Measurements from ENCODE around the gene BICD2.

BICD2 gene

GRCh38 chr9:92747459-92748232 lies 17.0 kb downstream of the BICD2 start:
- no peak for DNase-seq (ENCODE audit: low spot score)

- DNase-seq (ENCODE audit: low spot score) = no peak
Observed at GRCh38 chr9:92746567-92747458, 17.8 kb downstream of the BICD2 start.

- DNase-seq (ENCODE audit: low spot score) = no peak
Observed at GRCh38 chr9:92745881-92746280, 18.8 kb downstream of the BICD2 start.

- no peak for DNase-seq (ENCODE audit: low spot score)
Observed at GRCh38 chr9:92745331-92745730, 19.3 kb downstream of the BICD2 start.

GRCh38 chr9:92740969-92741368 lies 23.7 kb downstream of the BICD2 start:
- DNase-seq (ENCODE audit: low spot score) = no peak

- DNase-seq (ENCODE audit: low spot score) = no peak
Observed at GRCh38 chr9:92740446-92740961, 24.1 kb downstream of the BICD2 start.

GRCh38 chr9:92740009-92740408 lies 24.6 kb downstream of the BICD2 start:
- DNase-seq (ENCODE audit: low spot score) = no peak

GRCh38 chr9:92739346-92739970 lies 25.2 kb downstream of the BICD2 start:
- DNase-seq (ENCODE audit: low spot score) = no peak

GRCh38 chr9:92738661-92739081 lies 26.0 kb downstream of the BICD2 start:
- no peak for DNase-seq (ENCODE audit: low spot score)

GRCh38 chr9:92737611-92738299 lies 26.9 kb downstream of the BICD2 start:
- DNase-seq (ENCODE audit: low spot score) = no peak

- DNase-seq (ENCODE audit: low spot score) = no peak
Observed at GRCh38 chr9:92737216-92737606, 27.4 kb downstream of the BICD2 start.

- DNase-seq (ENCODE audit: low spot score) = no peak
Observed at GRCh38 chr9:92736563-92737215, 27.9 kb downstream of the BICD2 start.

- DNase-seq (ENCODE audit: low spot score) = no peak
Observed at GRCh38 chr9:92735636-92736562, 28.7 kb downstream of the BICD2 start.

GRCh38 chr9:92734931-92735635 lies 29.6 kb downstream of the BICD2 start:
- DNase-seq (ENCODE audit: low spot score) = no peak

- no peak for DNase-seq (ENCODE audit: low spot score)
Observed at GRCh38 chr9:92730897-92731296, 33.7 kb downstream of the BICD2 start.

GRCh38 chr9:92729735-92730155 lies 34.9 kb downstream of the BICD2 start:
- DNase-seq (ENCODE audit: low spot score) = no peak

GRCh38 chr9:92728831-92729734 lies 35.5 kb downstream of the BICD2 start:
- DNase-seq (ENCODE audit: low spot score) = peak; percentile 67
